Omental fat pad (tissue), 4 donors: ENCODE data around the gene OR51S1. TPM values are rescaled to one million over a fixed set of nuclear protein-coding genes. Genes with fewer than 3 reads are reported as not detected.

ENCODE experiments used
- ATAC-seq: fragments of 150-250 bp; one replicate; pipeline ENCODE4 v1.9.1; 2016; ENCODE audit warnings: mild to moderate bottlenecking, moderate library complexity; ENCODE audit not compliant: low FRiP score
- DNase-seq: peaks from one replicate; pipeline ENCODE4 v3.0.0-alpha.2; 2019; ENCODE audit warnings: low spot score
- CTCF ChIP-seq, 3 donors: fragments of 450-650 bp; IDR thresholded peaks; one replicate each; pipeline ENCODE4 v1.5.1; 2016 to 2017; ENCODE audit warnings: antibody characterized with exemption in 3 of 3, mild to moderate bottlenecking in 3 of 3, moderate library complexity in 2 of 3
- total RNA-seq, 4 donors: library from RNA; depleted of rRNA; stranded (reverse); fragments of >200 nt; gene quantifications; one replicate each; pipeline ENCODE4 v1.1.0, GENCODE V29; 2016

The OR51S1 gene, protein sequence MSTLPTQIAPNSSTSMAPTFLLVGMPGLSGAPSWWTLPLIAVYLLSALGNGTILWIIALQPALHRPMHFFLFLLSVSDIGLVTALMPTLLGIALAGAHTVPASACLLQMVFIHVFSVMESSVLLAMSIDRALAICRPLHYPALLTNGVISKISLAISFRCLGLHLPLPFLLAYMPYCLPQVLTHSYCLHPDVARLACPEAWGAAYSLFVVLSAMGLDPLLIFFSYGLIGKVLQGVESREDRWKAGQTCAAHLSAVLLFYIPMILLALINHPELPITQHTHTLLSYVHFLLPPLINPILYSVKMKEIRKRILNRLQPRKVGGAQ
- not detected for total RNA-seq

DNA sequence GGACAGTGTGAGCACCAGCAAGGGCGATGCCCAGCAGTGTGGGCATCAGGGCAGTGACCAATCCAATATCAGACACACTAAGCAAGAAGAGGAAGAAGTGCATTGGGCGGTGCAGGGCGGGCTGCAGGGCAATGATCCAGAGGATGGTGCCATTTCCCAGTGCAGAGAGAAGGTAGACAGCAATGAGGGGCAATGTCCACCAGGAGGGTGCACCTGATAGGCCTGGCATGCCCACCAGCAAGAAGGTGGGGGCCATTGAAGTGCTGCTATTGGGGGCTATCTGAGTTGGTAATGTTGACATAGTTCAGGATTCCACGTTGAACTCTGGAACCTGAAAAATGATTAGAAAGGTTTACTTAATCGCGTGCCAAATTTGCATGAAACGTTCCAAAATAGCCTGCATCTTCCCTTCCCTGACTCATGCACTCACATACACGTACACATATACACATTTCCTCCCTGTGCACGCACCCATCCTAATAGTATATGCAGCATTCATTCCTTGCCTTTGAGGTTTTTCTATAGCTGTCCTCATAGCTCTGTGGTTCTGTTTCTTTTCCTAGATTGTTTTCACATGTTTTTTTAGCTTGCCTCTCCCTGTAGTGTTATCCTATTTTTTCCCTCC is at the start of gene OR51S1:
Gene OR51S1, minus strand, starts transcription at position 301 of the 625 bp plus-strand sequence. Its CDS starts 0 bp downstream, at position 301.
- DNase-seq (no peak), ATAC-seq (no peak)
- TF ChIP-seq CTCF (IDR thresholded peaks at IDR 0.05), result no peak

DNA sequence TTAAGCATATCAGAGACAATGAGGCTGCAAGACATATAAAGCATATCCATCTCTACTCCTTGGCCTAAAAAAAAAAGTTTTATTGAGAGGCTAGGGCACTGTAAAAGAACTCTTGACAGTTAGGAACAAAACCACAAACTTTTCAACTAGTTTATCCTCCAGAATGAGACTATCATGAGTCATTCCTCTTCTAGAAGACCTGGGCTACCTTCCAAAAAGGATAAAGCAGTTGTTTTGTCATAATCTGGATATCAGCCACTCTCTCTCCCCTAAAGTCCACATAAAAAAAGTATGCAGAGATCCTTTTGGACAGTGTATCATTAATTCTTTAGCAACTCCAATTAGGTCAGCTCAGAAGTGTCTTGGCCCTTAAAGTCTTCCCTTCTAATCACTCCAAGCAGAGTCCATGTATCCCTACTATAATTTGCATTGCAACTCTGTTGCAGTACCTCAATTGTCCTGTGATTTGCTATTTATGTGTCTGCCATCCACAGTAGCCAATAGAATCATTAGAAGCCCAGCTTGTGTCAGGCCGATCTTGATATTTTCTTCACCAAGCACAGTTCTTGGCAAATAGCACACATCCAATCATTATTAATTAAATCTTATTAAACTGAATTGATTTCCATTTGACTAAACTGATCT is 43.1 kb upstream of the OR51S1 start:
- ATAC-seq, result no peak
- DNase-seq, result no peak
- no peak for TF ChIP-seq CTCF (IDR thresholded peaks at IDR 0.05)

DNA sequence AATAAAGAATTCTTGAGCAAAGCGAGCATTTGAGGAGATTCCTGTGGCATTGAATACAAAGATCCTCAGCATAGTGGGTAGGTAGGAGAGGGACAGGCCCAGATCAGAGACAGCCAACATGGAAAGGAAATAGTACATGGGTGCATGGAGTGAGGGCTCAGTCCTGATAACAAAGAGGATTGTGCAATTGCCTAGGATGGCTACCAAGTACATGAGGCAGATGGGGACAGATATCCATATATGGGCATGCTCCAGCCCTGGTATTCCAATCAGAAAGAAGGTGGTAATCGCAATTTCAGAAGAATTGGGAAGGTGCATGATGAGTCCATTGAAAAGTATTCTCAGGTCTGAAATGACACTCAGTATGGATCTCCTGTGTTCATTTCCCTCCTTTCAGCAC is 41.3 kb upstream of the OR51S1 start:
- DNase-seq (no peak), ATAC-seq (no peak)
- TF ChIP-seq CTCF (IDR thresholded peaks at IDR 0.05), result no peak

DNA sequence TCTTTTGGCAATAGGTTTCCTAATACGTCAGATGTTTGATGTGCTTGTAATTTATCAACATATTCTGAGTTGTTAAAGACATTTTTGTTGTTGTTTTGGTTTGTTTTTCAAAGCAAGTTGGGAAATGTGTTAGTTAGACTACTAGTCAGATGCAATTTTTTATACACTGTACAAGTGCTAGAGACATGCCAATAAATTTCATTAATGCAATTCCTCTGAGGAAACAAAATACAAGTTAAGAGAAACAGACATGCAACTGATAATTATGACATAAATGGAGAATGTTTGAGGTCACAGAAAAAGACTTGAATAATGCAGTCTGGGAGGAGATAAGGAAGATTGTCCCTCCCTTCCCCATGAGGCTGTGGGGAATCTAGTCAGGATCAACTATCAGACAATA is 38.6 kb upstream of the OR51S1 start:
- no peak for TF ChIP-seq CTCF (IDR thresholded peaks at IDR 0.05)
- DNase-seq, result no peak
- ATAC-seq, result no peak

GRCh38 chr11:4886186-4886585 is 37.2 kb upstream of the OR51S1 start:
- DNase-seq, result no peak
- TF ChIP-seq CTCF (IDR thresholded peaks at IDR 0.05), result no peak

DNA sequence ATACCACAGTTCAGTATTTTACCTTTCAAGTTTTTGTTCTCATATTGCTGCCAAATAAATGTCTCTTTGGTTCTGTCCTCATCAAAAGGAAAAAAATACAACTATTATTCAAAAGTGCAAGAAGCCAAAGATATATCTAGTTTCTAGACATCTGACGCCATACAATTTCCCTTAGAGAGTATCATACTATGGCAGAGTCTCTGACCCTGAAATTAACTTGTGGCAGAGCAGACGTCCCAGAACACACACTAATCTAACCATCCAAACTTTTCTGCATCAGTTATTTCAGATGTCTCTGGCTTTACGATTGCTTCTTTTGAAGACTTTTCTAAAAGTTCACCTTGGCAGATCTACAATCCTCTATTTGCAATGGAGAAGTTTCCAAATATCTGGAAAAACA is 35.4 kb upstream of the OR51S1 start:
- TF ChIP-seq CTCF (IDR thresholded peaks at IDR 0.05), result no peak
- no peak for ATAC-seq
- DNase-seq, result no peak

More at GRCh38 chr11:4886186-4886585, 37.2 kb upstream of the OR51S1 start:
- no peak for ATAC-seq
